Ishikawa (cell line): ENCODE measurements around the gene MINK1.

Experiments
- CEBPB ChIP-seq: IDR thresholded peaks from 2 replicates; pipeline ENCODE4 v1.6.1; 2012
- CREB1 ChIP-seq: IDR thresholded peaks from 2 replicates; pipeline ENCODE4 v1.6.1; 2012; ENCODE audit warnings: low read depth
- EGR1 ChIP-seq: IDR thresholded peaks from 2 replicates; pipeline ENCODE4 v1.6.1; 2012
- EP300 ChIP-seq: IDR thresholded peaks from 2 replicates; pipeline ENCODE4 v1.6.1; 2012; ENCODE audit warnings: borderline replicate concordance
- FOXM1 ChIP-seq: IDR thresholded peaks from 2 replicates; pipeline ENCODE4 v1.6.1; 2012; ENCODE audit warnings: low read depth, borderline replicate concordance
- MAX ChIP-seq: IDR thresholded peaks from 2 replicates; pipeline ENCODE4 v1.6.1; 2012
- NFIC ChIP-seq: IDR thresholded peaks from 2 replicates; pipeline ENCODE4 v1.6.1; 2012
- RAD21 ChIP-seq: IDR thresholded peaks from 2 replicates; pipeline ENCODE4 v1.6.1; 2012; ENCODE audit warnings: low read depth
- TAF1 ChIP-seq: IDR thresholded peaks from 2 replicates; pipeline ENCODE4 v1.6.1; 2012; ENCODE audit warnings: low read depth, mild to moderate bottlenecking
- TCF12 ChIP-seq: IDR thresholded peaks from 2 replicates; pipeline ENCODE4 v1.6.1; 2012; ENCODE audit warnings: low read depth
- TEAD4 ChIP-seq: IDR thresholded peaks from 2 replicates; pipeline ENCODE4 v1.6.1; 2012
- USF1 ChIP-seq: IDR thresholded peaks from 2 replicates; pipeline ENCODE4 v1.6.1; 2012
- YY1 ChIP-seq: IDR thresholded peaks from 2 replicates; pipeline ENCODE4 v1.6.1; 2012; ENCODE audit warnings: low read depth
- ZBTB7A ChIP-seq: IDR thresholded peaks from 2 replicates; pipeline ENCODE4 v1.6.1; 2012; ENCODE audit warnings: low read depth
- TF ChIP-seq, protein P1 (sequence below): IDR thresholded peaks from 2 replicates; pipeline ENCODE4 v1.6.1; 2012; ENCODE audit warnings: low read depth, mild to moderate bottlenecking

The MINK1 gene

DNA sequence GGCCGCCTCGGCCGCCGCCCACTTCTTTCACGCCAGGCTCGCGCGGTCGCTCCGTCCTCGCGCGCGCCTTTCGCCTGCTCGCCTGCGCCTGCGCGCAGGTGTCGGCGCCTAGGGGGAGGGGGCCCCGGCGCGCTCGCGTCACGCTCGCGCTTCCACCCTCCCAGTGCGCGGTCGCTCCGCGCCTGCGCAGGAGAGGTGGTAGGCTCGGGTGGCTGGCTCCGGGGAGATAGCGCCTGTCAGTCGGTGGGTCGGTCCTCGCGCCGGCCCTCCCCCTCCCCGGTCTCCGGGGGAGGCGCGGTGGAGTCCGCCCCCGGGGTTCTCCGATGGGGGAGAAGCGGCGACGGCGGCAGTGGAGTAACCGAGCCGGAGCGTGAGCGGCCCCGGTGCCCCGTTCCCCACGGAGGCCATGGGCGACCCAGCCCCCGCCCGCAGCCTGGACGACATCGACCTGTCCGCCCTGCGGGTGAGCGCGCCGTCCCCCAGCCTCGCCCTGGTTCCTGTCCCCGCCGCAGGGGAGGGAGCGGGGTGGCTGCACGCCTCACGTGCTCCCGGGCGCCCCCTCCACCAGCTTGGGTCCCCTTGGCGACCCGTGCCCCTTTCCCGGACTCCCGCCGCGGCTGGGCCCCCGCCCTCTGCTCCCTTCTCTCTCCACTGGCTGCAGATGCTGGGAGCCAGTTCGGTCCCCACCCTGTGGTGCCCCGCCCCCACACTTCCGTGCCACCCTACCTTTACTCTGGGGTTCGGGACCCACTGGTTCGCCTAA, at the start of gene MINK1:
Gene MINK1, plus strand, starts transcription at position 163 of the 763 bp plus-strand sequence. Its CDS starts 244 bp downstream, at position 407.
- TF ChIP-seq CREB1 (no peak), RAD21 (no peak), CEBPB (no peak), TAF1 (0 out of 2 replicates have a peak, but pooled peaks have one; percentile 67), FOXM1 (no peak), ZBTB7A (no peak; the same call in 1 of the 2 replicates), EGR1 (no peak), EP300 (0 out of 2 replicates have a peak, but pooled peaks have one; percentile 13), MAX (no peak; the same call in none of the 2 replicates), USF1 (peak; percentile 35), YY1 (no peak; the same call in 1 of the 2 replicates), TEAD4 (no peak), TCF12 (peak; percentile 44; the same call in 1 of the 2 replicates)

DNA sequence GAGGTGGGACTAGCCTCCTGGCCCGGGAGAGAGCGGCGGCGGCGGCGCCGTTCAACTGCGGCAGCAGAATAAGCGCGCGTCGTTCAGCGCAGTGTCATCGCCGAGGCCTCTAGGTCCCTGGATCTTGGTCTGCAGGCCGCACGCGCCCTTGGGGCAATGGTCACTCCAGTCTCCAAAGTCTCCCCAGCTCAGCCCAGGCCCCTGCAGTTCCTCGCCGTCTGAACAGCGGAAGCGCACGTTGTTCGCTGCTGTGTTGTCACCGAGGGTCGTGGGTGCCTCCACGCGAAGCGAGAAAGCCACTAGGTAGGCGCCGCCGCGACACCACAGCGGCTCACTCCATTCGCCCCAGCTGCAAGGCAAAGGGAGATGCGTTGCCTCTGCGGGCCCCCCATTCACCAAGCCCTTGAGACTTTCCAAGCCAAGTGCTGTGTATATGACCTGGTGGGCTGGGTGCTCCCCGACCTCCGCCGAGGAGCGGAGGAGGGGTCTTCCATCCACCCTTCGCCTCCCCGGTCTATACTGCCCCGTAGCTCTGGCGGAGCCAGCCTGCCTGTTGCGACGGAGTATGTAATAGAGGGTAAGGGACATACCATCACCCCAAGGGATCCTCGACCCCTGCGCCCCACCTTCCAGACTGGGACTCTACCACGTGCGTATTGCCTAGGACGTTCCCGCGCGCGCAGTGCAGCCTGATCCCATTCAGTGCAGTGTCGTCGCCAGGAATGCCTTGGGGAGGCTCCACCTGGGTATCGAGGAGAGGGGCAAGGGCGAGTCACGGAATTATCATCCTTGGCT, 47.6 kb upstream of the MINK1 start:
- TF ChIP-seq EP300 (no peak), NFIC (no peak), YY1 (no peak), USF1 (no peak), EGR1 (no peak), FOXM1 (no peak), CREB1 (no peak), TCF12 (no peak), CEBPB (no peak), TEAD4 (no peak), TAF1 (no peak), MAX (no peak), RAD21 (no peak), ZBTB7A (no peak)
- TF ChIP-seq, protein P1, sequence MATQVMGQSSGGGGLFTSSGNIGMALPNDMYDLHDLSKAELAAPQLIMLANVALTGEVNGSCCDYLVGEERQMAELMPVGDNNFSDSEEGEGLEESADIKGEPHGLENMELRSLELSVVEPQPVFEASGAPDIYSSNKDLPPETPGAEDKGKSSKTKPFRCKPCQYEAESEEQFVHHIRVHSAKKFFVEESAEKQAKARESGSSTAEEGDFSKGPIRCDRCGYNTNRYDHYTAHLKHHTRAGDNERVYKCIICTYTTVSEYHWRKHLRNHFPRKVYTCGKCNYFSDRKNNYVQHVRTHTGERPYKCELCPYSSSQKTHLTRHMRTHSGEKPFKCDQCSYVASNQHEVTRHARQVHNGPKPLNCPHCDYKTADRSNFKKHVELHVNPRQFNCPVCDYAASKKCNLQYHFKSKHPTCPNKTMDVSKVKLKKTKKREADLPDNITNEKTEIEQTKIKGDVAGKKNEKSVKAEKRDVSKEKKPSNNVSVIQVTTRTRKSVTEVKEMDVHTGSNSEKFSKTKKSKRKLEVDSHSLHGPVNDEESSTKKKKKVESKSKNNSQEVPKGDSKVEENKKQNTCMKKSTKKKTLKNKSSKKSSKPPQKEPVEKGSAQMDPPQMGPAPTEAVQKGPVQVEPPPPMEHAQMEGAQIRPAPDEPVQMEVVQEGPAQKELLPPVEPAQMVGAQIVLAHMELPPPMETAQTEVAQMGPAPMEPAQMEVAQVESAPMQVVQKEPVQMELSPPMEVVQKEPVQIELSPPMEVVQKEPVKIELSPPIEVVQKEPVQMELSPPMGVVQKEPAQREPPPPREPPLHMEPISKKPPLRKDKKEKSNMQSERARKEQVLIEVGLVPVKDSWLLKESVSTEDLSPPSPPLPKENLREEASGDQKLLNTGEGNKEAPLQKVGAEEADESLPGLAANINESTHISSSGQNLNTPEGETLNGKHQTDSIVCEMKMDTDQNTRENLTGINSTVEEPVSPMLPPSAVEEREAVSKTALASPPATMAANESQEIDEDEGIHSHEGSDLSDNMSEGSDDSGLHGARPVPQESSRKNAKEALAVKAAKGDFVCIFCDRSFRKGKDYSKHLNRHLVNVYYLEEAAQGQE: no peak

GRCh38 chr17:4786106-4786511, 47.0 kb upstream of the MINK1 start, which contains the start of gene VMO1:
VMO1 (minus strand) TSS chr17:4786364; CDS start chr17:4786352, 12 bp downstream.
- TF ChIP-seq TEAD4 (no peak), EGR1 (no peak), MAX (no peak), CEBPB (no peak), EP300 (no peak), CREB1 (no peak), TCF12 (no peak), NFIC (no peak), YY1 (no peak), ZBTB7A (no peak)

DNA sequence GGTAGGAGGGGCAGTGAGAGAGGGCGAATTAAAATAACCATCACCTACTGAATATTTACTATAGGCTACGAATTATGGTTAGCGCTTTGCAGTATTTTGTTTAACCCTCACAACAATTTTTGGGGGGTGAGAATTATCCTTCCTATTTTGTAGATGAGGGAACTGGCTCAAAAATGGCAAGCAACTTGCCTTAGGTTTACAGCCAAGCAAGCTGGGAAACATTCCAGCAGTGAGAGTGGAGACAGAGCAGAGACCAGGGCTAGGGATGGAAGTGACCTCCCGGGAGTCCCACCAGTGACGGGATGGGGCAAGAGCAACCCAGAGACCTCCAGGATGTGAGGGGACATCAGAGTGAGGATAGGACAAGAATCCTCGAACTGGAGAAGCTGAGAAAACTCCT, 46.6 kb upstream of the MINK1 start:
- TF ChIP-seq, protein P1: no peak
- TF ChIP-seq CREB1 (no peak), FOXM1 (no peak), TEAD4 (no peak)
